EL (cell line): Measurements from ENCODE around the gene RHOXF1.
A peak's percentile ranks its signal among the peaks of the same experiment; 100 is the strongest.
"Not testable (repeated sequence)": the region's sequence is repeated elsewhere in the genome, so short reads cannot be mapped to it uniquely, and the experiment has no call there.

Experiments used
- DNase-seq: peaks from one replicate; pipeline ENCODE4 v3.0.0-alpha.2; 2016

Gene RHOXF1

DNA sequence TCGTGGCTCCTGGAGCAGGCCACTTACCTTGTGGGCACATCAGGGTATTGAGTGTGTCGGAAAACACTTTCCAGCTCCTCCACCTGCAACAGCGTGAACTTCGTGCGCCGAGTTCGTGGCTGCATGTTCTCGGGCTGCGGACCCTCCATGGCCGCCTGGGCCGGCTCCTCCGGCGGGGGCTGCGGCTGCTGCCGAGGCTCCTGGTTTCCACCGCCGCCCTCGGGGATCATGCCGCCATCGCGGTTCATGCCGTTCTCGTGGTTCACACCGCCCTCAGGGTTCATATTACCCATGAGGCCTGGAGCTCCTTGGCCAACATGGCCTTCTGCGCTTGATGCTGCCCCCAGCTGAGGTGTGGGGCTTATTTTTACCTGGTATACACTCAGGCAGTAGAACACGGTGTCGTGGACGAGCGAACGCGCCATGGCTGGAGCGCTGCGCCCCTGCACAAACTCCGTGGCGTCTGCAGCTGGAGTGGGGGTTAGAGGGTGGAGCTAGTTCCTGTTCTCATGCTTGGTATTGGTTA lies at the start of gene RHOXF1:
TSS of gene RHOXF1 (minus strand) at position 476 of the 526 bp plus-strand sequence. CDS start at position 425, 51 bp downstream.
- no peak for DNase-seq

DNA sequence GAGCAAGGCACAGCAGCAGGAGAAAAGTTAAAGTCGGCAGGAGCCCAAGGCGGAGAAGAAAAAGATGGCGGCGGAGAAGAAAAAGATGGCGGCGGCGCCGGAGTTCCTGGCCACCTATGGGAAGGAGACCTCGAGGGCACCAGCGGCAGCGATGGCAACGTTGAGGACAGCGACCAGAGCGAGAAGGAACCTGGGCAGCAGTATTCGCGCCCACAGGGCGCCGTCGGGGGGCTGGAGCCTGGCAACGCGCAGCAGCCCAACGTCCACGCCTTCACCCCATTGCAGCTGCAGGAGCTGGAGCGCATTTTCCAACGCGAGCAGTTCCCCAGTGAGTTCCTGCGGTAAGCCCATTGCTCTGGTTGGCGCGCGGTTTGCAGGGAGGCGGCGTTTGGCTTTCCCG lies 43.4 kb upstream of the RHOXF1 start:
- not testable (repeated sequence) for DNase-seq

- not testable (repeated sequence) for DNase-seq
Measured at GRCh38 chrX:120158313-120158712, 42.6 kb upstream of the RHOXF1 start, which contains the start of gene RHOXF2. Gene RHOXF2 (plus strand): TSS chrX:120158613. CDS start chrX:120158751, 138 bp downstream.

GRCh38 chrX:120150109-120150744 lies 34.5 kb upstream of the RHOXF1 start:
- DNase-seq: not testable (repeated sequence)

- no peak for DNase-seq
Measured at GRCh38 chrX:120147537-120147936, 31.8 kb upstream of the RHOXF1 start.

DNA sequence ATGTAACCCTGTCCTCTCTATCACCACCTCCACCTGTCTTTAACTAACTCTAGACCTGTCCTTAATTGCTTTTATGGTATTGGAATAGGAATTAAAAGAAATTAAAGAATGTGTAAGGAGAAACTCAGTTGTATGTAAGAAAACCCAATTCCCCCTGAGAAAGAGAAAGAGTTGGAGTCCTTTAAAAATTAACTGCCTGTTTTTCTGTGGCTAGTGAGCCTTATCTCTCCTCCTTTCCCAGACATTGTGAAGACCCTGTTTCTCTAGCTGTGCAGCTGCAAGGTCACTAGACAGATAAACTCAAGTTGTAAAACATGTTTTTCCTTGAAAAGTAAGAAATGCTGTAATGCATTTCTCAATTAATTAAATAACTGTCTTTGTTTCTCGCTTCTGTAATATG lies 30.6 kb upstream of the RHOXF1 start:
- not testable (repeated sequence) for DNase-seq

- no peak for DNase-seq
Measured at GRCh38 chrX:120145295-120145925, 29.7 kb upstream of the RHOXF1 start.

DNA sequence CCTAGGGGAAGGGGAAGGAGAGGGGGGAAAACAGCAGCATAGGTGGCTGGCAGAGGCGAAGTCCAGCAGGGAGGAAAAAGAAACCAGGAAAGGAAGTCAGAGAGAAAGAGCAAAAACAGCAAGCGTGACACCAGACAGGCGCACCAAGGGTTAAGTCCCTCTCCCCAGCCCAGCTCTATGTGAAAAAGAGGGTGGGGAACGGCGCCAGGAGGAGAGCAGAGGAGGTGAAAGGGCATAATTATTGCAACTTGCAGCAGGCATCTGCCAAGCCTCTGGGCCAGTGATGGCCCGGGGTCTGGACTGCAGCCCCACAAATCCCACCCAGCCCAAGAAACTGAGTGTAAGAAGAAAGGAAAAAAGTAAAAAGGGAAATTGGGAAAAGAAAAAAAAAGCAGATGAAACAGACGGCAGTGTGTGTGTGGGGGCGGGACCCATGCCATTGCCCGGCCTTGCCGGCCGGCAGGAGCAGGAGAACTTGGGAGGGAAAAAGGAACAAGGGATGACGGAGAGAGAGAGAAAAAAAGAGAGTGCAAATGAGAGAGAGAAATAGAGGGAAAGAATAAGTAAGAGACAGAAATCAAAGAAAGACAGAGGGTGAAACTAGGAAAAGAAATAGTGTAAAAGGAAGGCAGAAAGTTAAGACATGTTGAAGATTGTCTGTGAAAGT lies 28.6 kb upstream of the RHOXF1 start:
- no peak for DNase-seq

DNA sequence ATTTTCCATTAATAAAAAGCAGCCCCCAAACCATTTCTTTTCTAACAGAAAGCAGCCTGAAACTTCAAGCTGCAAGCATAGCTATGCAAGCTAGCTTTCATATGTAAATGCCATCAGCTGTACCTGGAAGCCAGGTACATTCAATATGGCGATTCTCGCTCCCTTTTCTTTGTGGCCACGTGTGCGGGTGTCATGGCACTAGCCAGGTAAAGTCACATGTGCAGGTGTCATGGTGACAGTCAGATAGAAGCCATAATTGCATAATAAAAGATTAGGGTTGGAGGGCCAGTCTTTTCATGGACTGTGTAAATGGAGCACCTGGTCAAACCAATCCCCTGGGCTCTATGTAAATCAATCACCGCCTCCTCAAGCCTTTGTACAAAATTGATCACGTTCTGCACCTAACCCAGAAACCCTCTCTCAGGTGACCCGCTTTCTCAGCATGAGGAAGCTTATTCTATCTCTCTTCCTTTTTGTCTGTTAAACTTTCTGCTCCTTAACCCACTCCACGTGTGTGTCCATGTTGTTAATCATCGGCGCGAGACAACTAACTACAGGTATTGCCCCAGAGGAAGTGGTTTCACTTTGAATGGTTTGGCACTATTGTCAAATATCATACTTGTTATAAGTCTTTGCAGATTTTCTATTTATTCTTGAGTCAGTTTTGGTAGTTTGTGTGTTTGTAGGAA lies 24.7 kb upstream of the RHOXF1 start:
- no peak for DNase-seq

DNA sequence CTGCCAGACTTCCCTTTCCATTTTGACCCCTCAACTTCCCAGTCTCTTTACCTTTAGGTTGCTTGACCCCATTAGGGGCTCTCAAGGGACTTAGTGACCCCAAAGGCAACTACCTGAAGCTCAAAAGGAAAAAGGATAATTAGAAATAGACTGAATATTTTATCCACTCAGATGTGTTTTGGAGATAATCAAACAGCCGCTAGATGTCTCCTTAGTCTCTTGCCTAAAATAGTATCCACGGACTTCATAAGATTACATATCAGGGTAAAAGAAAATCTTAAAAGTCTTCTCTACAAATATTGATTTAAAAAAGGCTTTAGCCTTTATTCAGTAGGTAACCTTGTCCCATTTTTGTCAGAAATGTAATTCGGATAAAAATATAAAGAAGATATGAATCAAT lies 21.7 kb upstream of the RHOXF1 start:
- DNase-seq: no peak

- DNase-seq: no peak
Measured at GRCh38 chrX:120136840-120137239, 21.1 kb upstream of the RHOXF1 start.

DNA sequence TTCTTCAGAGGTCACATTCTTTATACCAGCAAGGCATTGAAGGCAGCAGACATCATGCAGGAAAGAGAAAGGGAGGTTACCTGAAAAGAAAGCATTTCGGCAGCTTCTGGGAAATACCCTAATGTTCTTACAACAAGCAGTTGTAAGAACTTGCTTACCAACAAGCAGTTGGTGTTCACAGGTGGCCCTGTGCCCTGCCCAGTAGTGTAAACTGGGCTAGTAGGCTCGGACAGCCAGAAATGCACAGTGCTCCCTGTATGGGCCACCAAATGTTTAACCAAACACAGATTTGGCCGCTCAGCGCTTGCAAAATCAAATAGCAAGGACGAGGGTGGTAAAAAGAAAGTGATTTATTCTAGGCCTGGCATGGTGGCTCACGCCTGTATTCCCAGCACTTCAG lies 20.4 kb upstream of the RHOXF1 start:
- DNase-seq: no peak

DNA sequence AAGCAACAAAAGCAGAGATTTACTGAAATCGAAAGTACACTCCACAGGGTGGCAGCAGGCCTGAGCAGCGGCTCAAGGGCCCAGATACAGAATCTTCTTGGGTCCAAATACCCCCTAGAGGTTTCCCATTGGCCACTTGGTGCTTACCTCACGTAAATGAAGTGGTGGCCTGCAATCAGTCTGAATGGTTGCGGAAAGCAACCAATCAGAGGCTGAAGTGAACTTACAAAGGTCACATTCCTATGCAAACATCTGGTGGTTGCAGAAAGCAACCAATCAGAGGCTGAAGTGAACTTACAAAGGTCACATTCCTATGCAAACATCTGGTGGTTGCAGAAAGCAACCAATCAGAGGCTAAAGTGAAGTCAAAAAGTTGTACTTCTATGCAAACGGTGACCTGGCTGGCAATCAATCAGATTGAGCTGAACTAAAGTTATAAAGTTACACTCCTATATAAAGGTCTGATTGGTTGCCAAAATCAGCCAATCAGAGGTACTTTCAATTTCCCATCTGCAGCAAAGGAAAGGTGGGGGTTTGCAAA lies 12.7 kb upstream of the RHOXF1 start:
- DNase-seq: not testable (repeated sequence)

- DNase-seq: peak; percentile 16
Measured at GRCh38 chrX:120125444-120125843, 9.7 kb upstream of the RHOXF1 start.

GRCh38 chrX:120120223-120120622 lies 4.5 kb upstream of the RHOXF1 start:
- DNase-seq: peak; percentile 45

DNA sequence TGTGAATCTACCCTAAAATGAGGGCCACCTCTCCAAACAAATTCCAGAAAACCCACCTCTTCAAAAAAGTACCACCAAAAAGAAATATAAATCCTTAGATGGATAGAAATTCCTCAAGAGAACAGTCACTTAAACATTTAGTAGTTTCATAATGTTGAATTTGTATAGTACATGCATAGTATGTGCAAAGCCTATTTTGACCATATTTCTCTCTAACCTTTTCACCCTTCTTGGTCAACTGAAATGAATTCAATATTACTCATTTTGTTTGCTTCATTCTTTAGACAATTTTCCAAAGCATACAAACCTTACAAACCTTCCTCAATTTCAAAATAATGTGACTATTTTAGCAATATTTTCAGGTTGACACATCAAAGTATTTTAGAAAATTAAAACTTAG lies 4.1 kb downstream of the RHOXF1 start:
- DNase-seq: peak; percentile 9

- no peak for DNase-seq
Measured at GRCh38 chrX:120109378-120109777, 6.3 kb downstream of the RHOXF1 start.

- not testable (repeated sequence) for DNase-seq
Measured at GRCh38 chrX:120104707-120105106, 11.0 kb downstream of the RHOXF1 start.

DNA sequence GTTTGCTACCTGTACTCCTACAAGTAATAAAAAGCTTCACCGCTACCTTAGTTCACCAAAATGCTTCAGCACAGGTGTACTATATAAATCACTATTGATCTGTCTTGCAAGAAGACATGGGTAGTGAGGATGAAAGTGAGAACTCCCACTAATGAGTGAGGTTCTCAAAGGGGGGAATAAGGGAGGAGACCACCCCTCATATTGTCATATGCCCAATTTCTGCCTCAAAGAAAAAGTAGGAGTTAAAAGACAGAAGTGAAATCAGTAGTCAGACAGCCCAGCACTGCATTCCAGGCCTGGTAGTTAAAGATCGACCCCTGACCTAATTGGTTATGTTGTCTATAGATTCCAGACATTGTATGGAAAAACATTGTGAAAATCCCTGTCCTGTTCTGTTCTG lies 14.7 kb downstream of the RHOXF1 start:
- not testable (repeated sequence) for DNase-seq

DNA sequence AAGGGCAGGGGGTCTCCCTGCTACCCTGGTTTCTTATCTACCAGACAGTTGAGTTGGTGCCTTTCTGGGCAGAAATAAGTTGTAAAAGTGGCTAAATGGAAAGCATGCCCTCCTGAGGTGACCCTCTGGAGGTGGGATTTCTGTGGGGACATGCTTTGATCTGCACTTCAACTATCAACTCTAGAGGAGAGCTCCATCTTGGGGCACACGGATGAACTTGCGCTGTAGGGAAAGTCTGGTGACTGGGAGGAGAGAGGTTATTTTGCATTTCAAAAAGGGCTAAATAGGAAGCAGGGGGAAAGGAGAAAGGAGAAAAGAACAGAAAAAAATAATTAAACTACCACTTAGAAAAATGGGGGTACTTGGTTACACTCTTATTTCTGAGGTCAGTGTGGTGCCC lies 25.5 kb downstream of the RHOXF1 start:
- DNase-seq: no peak

- DNase-seq: no peak
Measured at GRCh38 chrX:120087289-120088017, 28.3 kb downstream of the RHOXF1 start.

GRCh38 chrX:120085553-120086185 lies 30.0 kb downstream of the RHOXF1 start:
- DNase-seq: not testable (repeated sequence)
